Muscle of arm (tissue), 12 donors: ENCODE data around the gene FNDC11. TPM values are rescaled to one million over a fixed set of nuclear protein-coding genes. Genes with fewer than 3 reads are reported as not detected.

Experiments used
- DNase-seq: peaks from one replicate; pipeline ENCODE4 v3.0.0-alpha.2; 2013
- polyA plus RNA-seq, 12 donors: library from polyadenylated mRNA; unstranded; fragments of 120-200 nt; gene quantifications; one replicate each; pipeline ENCODE4 v1.2.1, GENCODE V29; 2013; ENCODE audit not compliant: insufficient read length in 12 of 12

The FNDC11 gene
- polyA plus RNA-seq, 12 donors, result 0.07 to 0.81 (median 0.17) TPM; not detected in 4

DNA sequence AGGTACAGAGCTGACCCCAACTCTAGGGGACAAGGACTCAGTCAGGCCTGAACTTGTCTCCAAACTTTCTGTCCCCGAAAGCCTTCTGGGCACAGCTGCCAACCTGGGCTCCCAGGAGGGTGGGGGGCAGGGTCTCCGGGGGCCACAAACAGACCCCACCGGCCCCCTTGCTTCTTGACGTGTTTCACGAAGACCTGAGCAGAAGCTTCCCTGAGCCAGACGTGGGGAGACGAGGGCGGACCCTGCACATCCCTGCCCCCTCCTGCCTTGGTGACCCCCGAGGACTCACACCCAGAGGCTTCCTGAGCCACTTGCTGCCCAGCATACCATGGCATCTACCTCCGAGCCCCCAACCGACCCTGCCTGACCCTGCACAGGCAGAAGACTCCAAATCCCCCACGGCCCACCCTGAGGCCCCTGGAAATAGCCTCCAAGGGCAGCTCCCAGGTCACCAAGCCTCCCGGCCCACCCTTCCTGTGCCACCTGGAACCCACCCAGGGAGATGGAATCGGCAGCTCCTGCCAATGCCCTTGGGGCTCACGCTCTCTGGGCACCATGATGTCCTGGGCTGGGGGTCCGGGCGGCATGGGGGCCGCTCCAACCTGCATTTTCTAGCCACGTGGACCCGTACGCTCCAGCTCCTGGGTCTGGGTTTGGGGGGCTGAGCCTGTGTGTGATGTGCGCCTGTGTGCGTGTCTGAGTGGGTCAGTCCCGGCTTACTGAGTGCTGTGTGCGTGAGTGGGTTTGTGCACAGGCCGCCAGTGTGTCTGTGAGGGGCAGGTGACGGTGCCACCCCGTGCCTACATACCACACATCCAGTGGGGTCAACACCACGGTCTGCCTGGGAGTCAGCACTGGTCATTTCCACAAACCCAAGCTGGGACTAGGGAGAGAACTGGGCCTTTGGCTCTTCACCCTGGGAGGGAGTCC, 14.3 kb upstream of the FNDC11 start:
- no peak for DNase-seq

DNA sequence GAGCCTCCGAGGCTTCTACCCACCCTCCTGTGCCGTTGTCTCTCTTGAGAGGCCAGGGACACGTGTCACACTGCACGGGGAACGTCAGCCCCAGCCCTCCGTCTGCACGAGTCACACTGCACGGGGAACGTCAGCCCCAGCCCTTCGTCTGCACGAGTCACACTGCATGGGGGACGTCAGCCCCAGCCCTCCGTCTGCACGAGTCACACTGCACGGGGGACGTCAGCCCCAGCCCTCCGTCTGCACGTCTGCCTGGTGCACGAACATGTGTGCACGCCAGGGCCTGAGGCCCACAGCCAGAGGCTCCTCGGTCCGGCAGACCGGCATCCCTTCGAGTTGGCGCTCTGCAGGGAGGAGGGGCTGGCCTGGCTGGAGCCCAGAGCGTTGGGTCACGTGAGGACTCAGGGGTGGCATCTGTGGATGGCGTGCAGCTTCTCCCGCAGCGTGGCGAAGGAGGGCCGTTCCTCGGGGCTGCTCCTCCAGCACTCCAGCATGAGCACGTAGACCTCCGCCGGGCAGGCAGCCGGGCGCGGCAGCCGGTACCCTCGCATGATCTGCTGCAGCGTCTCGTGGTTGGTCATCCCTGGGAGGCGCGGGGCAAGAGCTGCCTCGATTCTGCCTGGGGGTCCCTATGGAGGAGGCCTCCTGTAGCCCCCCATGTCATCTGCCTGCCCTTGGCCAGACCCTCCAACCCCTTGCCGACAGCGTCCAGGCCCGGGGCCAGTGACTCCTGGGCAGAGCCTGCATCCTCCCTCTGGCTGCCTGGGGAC, 13.4 kb upstream of the FNDC11 start:
- no peak for DNase-seq

GRCh38 chr20:63541371-63541770, 12.6 kb upstream of the FNDC11 start:
- no peak for DNase-seq

GRCh38 chr20:63542031-63542559, 11.9 kb upstream of the FNDC11 start:
- DNase-seq, result no peak

DNA sequence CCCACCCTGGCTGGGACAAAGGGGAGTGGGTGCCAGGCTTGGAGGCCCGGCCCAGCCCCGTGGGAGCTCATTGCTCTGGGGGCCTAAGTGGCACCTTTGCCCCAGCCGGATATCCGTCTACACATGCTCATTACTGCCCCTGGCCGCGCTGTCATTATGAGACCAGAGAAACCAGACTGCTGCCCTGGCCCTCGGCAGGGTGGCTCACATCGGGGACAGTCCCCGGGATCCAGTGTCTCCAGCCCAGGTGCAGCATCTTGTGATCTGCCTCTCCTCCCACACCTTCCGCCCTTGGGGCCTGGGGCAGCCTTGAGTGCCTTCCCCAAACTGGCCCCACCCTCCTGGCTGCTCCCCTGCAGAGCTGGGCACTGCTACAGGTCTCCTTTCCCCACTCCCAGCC, 11.3 kb upstream of the FNDC11 start:
- no peak for DNase-seq

DNA sequence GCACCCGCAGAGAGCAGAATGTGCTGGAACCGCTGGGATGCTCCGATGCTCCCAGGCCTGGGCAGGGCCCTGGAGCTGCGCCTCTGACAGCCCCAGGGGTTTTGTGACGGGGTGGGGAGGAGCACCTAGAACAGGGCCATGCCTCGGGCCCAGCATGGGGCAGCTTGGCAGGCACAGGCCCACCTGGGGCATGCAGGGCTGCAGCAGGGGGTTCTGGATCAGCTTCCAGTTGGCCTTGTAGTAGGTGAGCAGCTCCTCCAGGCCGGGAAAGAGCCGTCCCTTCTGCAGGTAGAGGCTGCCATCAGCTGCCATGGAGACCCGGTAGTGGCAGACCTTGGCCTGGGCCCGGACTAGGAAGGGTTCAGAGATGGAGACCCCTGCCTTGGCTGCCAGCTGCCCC, 10.8 kb upstream of the FNDC11 start:
- no peak for DNase-seq

- DNase-seq, result no peak
Observed at GRCh38 chr20:63543733-63544132, 10.2 kb upstream of the FNDC11 start.

DNA sequence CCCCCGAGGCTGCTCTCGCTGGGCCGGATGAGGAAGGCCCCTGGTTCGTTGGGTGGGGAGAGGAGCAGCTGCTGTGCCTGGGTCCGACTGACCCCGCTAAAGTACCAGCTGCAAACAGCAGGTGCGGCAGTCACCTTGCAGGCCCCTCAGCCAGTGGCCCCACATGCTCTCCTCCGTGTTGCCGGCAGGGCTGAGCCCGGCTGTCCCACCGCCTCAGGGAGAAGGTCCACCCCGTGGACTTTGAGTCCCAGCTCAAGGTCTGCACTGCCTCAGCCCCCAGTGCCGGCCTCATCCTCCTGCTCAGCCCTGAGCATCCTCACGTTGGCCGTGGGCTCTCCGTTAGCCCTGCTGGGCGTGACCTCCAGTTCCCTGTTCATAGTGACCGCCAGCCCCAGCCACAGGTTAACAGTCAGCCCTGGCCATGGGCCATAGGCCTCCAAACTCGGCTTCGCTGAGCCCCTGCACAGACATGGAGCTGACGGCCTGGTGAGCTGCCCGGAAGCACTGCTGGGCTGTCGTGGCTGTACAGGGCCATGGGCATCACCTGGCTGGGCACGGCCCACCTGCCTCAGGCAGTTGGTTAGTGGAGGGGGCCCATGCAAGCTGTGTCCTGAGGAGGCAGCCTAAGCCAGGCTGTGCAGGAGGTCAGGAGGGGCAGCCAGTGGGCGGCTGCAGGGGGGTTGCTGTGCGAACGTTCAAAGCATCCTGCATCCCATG, 9.6 kb upstream of the FNDC11 start:
- DNase-seq, result no peak

DNA sequence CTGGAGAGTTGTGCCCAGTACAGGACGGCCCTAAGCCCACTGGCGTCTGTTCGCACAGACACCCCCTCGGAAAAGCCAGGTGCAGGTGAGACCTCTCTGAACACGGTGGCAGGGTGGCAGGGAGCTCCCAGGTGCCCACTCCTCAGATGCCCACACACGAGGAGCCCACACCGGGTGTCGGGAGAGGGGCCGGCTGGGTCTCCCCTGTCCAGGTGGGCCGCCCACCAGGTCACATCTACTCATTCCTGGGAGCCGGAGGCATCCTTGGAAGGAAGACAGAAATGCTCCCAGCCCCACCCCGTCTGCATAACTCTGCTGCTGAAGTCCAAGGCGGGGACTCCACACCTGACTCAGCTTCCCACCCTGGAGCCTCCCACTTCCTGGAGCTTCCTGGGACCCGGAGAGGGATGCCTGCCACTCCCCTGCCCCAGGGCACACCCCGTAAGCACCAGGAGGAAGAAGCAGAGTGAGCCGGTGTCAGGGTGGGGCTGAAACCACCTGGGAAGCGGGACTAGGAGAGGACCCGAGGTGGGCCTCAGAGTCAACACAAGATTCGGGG, 8.9 kb upstream of the FNDC11 start:
- no peak for DNase-seq

DNA sequence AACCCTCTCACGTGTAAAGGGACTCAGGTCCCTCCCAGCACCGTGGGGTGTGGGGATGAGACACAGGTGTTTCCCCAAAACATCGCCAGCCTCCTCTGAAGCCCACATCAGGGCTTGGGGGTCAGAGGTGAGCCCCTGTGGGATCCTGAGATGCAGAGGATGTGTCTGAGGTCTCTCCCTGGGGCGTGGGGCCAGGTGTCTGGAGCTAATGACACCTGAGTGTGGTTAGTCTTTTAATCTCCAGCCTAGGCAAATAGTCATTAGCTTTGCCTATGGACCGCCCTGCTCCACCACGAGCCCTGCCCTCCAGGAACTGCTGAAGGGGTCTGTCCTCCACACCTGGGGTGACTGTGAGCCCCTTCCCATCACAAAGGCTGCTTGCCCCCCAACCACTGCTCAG, 8.1 kb upstream of the FNDC11 start:
- no peak for DNase-seq

- DNase-seq, result no peak
Observed at GRCh38 chr20:63546256-63546955, 7.6 kb upstream of the FNDC11 start.

- DNase-seq, result no peak
Observed at GRCh38 chr20:63546956-63547724, 6.8 kb upstream of the FNDC11 start.

GRCh38 chr20:63547725-63548480, 6.1 kb upstream of the FNDC11 start, which contains the start of gene SRMS:
Gene SRMS, minus strand, starts transcription at chr20:63547749. Its CDS starts 286 bp downstream, at chr20:63547463.
- no peak for DNase-seq

DNA sequence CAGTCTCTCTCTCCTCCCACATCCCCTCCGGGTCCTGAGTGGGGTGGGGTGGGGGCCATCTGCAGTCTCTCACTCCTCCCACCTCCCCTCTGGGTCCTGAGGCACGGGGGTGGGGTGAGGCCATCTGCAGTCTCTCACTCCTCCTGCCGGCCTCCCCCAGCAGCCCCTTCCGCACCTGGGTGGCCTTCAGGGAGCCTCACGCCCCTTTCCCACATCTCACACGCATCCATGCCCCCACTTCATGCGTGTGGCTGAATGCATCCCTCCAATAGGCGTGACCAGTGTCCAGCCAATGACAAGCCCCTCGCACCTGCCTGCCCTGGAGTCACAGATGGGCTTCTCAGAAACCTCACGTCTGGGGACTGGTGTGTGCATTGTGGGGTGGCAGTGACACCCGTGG, 5.4 kb upstream of the FNDC11 start:
- DNase-seq, result no peak

DNA sequence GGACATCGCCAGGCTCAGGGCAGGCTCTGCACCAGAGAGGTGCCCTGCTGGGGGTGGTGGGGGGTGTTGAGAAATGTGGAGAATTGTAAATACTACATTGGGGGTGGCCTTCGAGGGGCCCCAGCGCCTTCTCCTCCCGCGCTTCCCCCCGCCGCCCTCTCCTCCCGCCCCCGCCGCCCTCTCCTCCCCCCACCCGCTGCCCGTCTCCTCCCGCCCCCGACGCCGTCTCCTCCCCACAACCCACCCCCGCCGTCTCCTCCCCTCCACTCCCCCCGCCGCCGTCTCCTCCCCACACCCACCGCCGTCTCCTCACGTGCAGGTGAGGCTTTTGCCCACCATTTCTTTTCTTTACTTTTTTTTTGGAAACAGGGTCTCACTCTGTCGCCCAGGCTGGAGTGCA, 4.9 kb upstream of the FNDC11 start:
- no peak for DNase-seq

DNA sequence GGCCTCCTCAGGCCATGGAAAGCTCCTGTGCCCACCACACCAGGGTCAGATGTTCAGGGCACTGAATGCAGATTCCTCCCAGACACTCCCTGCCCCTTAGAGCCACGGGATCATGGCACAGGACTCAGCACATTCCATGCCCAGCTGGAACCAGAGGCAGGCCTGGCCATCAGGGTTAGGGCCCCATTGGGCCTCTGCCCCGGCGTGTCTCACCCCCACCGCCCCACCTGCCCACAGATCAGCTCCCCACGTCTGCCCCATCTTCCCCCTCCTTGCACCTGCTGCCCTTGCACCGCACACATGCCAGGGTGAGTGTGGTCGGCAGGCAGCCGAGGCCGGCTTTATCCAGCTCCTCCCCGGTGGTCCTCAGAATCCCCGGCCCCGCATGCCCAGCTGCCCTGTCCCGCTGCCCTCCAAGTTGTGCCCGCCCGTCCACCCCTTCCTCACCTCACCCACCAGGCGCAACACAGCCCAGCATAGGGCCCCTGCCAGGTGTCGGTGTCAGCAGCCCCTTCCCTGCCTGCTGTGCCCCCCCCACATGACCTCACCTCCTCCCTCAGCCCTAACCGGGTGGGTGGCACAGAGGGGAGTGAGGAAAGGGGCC, 4.2 kb upstream of the FNDC11 start:
- no peak for DNase-seq

GRCh38 chr20:63551068-63551467, 2.9 kb upstream of the FNDC11 start:
- no peak for DNase-seq

DNA sequence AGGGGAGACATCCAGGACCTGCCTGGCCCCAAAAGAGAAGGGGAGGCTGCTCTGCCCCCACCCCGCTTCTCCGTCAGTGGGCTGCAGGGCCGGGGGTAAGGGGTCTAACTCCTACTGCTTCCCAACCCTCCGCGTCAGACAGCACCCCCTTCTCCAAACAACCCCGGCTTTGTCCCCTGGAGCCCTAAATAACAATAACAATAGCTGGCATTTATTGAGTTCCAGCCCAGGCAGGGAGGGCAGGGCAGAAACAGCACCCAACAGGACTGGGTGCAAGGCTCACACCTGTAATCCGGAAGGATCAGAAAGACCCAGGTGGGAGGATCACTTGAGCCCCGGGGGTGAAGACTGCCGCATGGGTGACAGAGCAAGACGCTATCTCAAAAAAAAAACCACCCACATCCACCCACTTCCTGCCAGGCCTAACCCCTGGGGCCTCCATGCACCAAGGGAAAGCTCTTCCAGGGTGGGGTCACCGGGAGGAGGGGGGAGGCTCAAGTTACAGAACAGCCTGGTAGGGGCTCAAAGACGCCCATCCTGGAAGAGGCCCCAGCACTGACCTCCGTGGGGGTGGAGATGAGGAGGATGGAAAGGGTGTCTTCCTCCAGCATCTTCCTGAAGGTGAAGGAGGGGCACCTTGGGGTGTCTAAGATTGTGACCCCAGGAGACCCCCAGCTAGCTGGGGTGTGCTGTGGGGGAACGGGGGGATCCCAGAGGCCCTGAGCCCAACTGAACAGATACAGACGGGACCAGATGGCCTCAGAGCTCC, 1.3 kb upstream of the FNDC11 start:
- DNase-seq, result no peak
